NCI-H2171 (cell line): Measurements from ENCODE around the gene FAM217A.
"Not testable (repeated sequence)": the region's sequence is repeated elsewhere in the genome, so short reads cannot be mapped to it uniquely, and the experiment has no call there.

ENCODE experiments used
- DNase-seq: peaks from one replicate; lab custom pipeline; 2025; lab: John Stamatoyannopoulos, UW

The FAM217A gene

DNA sequence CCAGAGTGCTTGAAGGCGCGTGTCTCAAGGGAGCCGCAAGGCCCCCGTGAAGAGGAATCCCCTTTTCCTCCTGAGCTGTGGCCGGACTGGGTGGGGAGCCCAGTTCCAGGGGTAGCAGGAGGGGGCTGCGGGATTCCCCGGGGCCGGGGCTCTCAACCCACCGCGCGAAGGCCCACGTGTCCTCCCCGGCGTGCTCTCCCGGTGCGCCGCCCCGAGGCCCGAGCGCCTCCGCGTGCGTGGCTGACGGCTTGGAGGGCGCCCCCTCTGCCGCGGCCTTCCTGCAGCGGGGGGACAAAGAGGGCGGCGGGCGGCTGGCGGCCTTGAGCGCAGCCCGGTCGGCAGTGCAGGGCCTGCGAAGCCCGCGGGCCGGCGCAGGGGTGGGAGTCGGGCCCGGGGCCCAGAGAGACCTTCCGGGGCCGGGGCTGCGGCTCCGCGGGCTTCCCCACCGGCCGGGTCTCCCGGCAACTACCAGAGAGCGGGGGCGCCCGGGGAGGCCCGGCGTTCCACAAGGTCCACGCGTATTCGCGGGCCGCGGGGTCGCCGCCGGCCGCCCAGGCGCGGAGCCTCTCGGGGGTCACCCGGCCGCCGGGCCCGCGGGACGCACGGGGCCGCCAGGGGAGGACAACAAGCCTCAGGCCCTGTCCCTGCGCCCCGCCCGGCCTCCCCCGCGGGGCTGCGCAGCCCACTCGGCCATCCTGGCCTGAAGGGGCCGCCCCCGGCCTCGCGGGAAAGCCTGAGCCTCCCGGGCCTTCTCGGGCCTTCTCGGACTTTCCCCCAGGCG is at the start of gene FAM217A:
TSS of gene FAM217A (minus strand) at position 447 of the 781 bp plus-strand sequence. CDS start 1,723 bp downstream, outside the sequence.
- no peak for DNase-seq

- no peak for DNase-seq
Measured at GRCh38 chr6:4128072-4128471, 49.1 kb upstream of the FAM217A start.

- no peak for DNase-seq
Measured at GRCh38 chr6:4125933-4126864, 47.3 kb upstream of the FAM217A start.

GRCh38 chr6:4125500-4125899 is 46.6 kb upstream of the FAM217A start:
- no peak for DNase-seq

GRCh38 chr6:4124351-4124750 is 45.4 kb upstream of the FAM217A start:
- DNase-seq, result no peak

GRCh38 chr6:4115741-4116140 is 36.8 kb upstream of the FAM217A start:
- DNase-seq, result no peak

DNA sequence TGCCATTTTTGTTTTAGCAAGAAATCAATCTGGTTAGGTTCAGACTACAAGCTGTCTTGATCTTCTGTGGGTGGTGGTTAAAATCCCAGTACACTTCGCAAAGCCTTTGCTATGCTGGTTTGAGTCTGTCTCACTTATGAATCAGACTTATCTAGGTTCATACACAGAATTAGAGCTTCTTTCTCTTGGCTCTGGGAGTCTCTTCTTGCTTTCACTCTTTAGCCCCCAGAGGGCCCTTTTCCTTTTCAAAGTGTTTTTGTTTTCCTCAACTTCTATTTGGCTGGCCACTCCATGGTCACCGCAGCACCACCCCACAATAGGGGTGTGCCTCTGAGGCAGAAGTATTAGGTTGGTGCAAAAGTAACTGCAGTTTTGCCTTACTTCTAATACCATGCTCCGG is 35.2 kb upstream of the FAM217A start:
- no peak for DNase-seq

DNA sequence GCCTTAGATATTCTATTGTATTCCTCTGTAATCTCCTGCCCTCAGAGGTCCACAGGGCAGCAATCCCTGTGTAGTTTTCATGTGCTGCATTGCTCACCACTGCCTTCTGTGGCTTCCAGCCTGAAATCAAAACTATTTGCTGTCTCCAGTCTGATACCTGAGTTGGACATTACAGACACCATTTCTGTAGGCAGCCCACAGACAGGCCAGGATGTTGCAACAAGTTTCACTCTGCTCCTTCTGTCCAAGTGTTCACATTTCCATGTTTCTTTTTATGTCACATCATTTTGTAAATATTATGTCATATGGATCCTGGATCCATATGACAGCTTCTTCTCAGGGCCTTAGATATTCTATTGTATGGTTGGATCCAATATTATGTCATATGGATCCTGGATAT is 34.7 kb upstream of the FAM217A start:
- DNase-seq, result no peak

DNA sequence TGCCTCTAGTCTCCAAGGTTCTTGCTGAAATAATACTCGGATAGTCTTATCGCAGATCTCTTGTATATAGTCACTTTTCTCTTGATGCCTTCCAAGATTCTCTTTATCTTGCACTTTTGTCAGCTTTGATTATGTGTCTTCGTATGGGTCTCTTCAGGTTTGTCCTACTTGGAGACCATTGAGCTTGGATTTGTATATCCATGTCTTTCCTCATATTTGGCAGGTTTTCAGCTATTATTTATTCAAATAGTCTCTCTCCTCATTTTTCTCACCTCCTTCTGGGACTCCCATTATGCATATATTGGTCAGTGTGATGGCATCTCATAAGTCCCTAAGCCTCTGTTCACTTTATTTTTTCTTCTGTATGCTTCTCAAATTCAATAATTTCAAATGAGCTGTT is 33.4 kb upstream of the FAM217A start:
- no peak for DNase-seq

- not testable (repeated sequence) for DNase-seq
Measured at GRCh38 chr6:4109363-4109815, 30.5 kb upstream of the FAM217A start.

DNA sequence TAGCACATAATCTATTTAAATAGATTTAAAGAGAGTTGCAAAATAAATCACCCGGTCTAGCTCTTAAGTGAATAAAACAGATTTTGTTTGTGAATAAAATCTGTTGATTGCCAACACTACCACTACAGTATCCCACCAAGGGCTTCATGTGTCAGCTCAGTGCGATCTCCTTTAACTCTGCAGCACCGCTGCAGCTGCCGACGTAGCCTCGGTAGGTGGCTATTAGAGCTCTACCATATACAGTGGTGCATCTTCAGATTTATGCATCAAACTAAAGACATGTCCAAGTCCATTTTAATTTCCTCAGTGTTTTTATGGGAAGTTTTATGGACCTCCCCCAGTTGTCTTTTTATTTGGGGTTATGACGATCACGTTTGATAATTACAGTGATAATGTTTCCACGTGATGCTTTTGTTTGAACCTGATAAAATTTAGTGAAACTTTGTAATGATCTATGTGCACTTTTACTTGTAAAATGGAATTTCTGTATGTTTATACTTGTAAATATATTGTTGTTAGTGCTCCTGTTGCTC is 29.7 kb upstream of the FAM217A start:
- no peak for DNase-seq

GRCh38 chr6:4107873-4108272 is 28.9 kb upstream of the FAM217A start:
- DNase-seq, result no peak

DNA sequence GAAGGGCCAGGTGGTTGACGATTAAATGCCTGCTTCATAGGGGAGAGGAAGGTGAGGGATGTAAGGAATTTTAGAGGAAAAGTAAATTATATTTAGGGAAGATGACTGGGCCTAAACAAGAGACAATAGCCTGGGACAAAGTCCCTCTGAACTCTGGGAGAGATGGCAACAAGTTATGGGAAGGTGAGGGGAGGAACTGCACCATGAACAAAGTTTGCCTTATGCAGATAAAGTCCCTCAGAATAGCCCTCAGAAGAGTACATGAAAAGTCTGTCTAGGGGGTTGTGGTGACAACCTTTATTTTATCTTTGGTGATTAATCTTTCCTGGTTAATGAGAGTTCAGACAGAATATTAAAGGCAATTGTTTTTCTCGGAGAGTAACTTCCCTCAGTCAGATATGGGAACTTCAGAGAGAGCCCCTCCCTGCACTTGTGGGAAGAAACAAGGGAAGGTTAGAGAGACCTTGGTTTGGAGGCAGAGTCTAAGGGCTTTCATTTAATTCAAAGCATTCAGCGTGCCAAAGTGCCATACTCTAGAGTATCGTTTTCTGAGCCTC is 27.1 kb upstream of the FAM217A start:
- no peak for DNase-seq

GRCh38 chr6:4103929-4104328 is 25.0 kb upstream of the FAM217A start:
- DNase-seq, result peak; percentile 17

- DNase-seq, result peak; percentile 87
Measured at GRCh38 chr6:4102687-4103244, 23.8 kb upstream of the FAM217A start.

DNA sequence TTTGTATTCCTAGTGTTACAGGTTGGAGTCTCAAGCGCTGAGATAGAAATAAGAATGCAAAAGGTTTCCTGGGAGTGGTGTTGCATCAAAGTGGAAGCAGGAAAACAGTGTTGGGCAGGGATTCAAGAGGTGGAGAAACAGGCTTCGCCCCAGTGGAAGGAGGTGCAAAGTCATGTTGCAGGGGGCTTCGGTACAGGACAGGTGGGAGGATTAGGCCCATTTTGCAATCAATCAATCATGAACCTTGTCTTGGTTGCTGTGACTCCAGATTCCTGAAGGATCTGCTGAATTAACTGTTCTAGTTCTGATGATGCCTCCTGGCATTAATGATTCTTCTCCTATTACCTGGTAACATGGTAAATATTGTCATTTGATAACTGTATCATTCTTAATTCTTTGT is 22.4 kb upstream of the FAM217A start:
- DNase-seq, result no peak

- no peak for DNase-seq
Measured at GRCh38 chr6:4100655-4101054, 21.7 kb upstream of the FAM217A start.

- DNase-seq, result no peak
Measured at GRCh38 chr6:4093288-4093687, 14.4 kb upstream of the FAM217A start.

GRCh38 chr6:4091941-4092340 is 13.0 kb upstream of the FAM217A start:
- no peak for DNase-seq

- DNase-seq, result not testable (repeated sequence)
Measured at GRCh38 chr6:4090043-4090442, 11.1 kb upstream of the FAM217A start.

GRCh38 chr6:4088704-4089103 is 9.8 kb upstream of the FAM217A start:
- no peak for DNase-seq

DNA sequence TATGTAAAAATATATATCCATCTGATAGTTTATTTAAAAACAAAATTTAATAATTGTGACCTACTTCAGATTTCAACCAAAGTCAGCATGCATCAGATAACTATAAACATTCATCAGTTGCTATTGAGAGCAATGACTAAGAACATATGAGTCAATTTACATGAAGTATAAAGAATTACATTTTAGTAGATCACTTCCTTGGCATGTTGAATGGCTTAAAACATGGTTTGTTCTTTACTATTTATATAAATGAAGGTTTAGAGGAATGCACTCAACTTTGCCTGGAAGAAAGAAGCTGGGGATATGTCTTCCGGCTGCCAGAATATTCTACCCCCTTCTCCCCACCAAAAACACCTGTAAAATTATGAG is 6.4 kb upstream of the FAM217A start:
- DNase-seq, result no peak
